NCI-H2107 treated with DMSO at 0.1 percent for 48 hours (cell line): ENCODE measurements around the gene ENPEP.

ENCODE experiments used
- DNase-seq: peaks from one replicate; lab custom pipeline; 2025; ENCODE audit not compliant: unreplicated experiment; lab: John Stamatoyannopoulos, UW

ENPEP gene

GRCh38 chr4:110596431-110596830 is 120.5 kb downstream of the ENPEP start:
- DNase-seq: no peak

DNA sequence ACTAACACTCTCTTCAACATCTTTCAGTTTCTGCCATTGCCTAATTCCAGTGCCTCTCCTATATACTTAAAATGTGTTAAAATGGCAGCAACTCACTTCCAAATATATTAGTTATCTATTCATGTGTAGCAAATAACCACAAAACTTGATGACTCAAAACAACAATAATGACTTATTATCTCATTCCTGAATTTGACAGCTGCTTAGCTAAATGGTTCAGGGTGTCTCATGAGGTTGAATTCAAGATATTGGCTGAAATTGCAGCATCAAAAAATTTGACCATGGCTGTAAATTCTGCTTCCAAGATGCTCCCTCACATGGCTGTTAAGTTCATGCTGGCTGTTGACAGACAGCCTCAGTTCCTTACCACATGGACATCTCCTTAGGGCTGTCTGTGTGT is 121.6 kb downstream of the ENPEP start:
- no peak for DNase-seq

GRCh38 chr4:110602061-110602460 is 126.1 kb downstream of the ENPEP start:
- DNase-seq: no peak

DNA sequence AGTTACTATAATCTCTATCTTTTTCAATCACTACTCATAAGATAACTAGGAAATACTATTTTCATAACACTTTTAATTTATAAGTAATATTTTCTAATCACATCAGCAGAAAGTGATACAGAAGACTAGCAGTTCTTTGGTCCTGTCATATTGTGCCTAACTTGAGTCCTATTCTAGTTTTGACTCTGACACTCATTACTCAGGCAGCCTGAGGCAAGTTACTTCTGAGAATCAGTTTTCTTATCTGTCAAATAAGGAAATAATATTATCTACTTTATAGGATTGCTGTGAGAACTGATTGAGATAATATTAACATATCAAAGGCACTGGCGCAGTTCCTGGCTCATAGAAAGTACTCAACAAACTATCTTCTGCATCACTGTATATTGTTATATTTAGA is 129.1 kb downstream of the ENPEP start:
- no peak for DNase-seq

GRCh38 chr4:110609044-110609750 is 133.2 kb downstream of the ENPEP start:
- no peak for DNase-seq

GRCh38 chr4:110610620-110610939 is 134.6 kb downstream of the ENPEP start:
- no peak for DNase-seq

DNA sequence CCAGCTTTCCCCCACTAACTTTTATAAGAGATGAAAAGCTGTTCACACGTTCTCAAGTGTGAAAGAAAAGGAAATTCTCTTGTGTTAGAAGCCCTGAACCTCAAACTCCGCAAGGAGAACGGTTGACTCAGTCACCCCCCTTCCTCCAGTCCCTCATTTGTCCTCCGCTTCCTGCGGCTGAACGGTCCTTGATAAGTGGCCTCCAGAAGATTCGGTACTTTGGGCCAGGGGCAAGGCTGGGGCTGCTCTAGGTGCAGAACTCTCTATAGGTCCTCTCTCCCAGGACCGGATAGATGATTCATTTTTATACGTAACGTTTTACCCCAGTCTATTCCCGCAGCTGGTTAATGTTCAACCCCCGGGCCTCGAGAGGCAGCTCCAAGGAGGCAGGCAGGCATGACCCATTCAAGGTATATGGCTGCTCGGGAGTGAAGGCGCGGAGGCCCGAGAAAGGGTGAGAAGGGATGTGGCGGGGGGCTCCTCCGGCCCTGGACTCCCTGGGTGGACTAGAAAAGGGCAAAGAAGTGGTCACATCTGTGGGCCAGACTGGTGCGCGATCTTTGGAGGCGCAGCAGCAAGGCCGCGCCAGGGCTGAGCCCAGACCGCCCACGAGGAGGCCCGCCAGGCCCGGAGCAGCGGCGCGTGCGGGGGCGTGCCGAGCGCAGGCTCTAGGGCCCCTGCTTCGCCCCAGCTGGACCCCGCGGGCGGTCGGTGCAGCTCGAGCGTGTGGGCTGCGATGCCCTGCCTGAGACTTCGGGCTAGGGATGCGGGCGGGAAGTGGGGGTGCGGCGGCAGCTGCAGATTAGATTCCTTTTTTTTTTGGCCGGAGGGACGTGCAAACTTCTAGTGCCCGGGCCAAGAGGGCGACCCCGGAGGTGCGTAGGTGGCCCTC is 135.2 kb downstream of the ENPEP start:
- no peak for DNase-seq

DNA sequence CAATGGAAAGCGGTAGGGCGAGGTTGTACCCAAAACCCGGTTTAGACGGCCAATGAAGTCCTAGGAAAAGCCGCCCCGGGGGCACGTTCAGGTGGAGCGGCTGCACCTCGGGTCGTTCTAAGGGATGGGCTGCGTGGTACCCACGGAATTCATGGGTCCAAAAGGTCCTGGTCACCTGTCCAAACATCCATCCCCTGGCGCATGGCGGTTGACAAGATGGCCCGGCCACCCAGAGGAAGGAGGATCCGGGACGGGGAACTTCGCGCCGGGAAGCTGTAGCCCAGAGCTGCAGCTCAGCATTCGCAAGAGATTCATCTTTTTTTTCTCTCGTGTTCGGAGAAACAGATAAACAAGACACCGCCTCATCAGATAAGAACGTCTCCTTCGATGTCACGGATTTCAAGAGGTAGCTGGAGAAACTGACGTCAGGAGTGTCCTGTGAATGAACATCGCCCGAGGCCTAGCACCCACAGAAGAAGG is 136.1 kb downstream of the ENPEP start:
- no peak for DNase-seq

- DNase-seq: no peak
These were observed 136.8 kb downstream of the ENPEP start for GRCh38 chr4:110612631-110613269.

GRCh38 chr4:110613745-110614144 is 137.8 kb downstream of the ENPEP start:
- no peak for DNase-seq

- no peak for DNase-seq
These were observed 138.4 kb downstream of the ENPEP start for GRCh38 chr4:110614173-110614963.
